B cell (primary cell): ENCODE data around the gene SYT17. TPM values are rescaled to one million over a fixed set of nuclear protein-coding genes. Genes with fewer than 3 reads are reported as not detected.

Experiments
- ATAC-seq: fragments of 200-7000 bp; cut with Tn5 transposase; one replicate; pipeline ENCODE4 v1.10.0; 2021; ENCODE audit warnings: low read depth, mild to moderate bottlenecking, moderate number of reproducible peaks, moderate library complexity
- CTCF ChIA-PET: fragments of 350-600 bp; sonication (Branson Sonifier 250); formaldehyde crosslinking; loops from one replicate; lab custom pipeline; 2021; ENCODE audit warnings: antibody characterized with exemption, inconsistent platforms; lab: Charles Lee
- POLR2A ChIA-PET: fragments of 350-600 bp; sonication (Branson Sonifier 250); formaldehyde crosslinking; loops from one replicate; lab custom pipeline; 2021; ENCODE audit warnings: antibody characterized with exemption; lab: Charles Lee
- DNase-seq: peaks from one replicate; pipeline ENCODE4 v3.0.0; 2013
- H2AFZ ChIP-seq: 2 replicates; pipeline ENCODE4 v1.6.1; 2012; ENCODE audit warnings: mild to moderate bottlenecking, low read depth, low read length; ENCODE audit not compliant: insufficient read depth, poor library complexity, severe bottlenecking
- H3K27ac ChIP-seq, 2 donors: 1 replicate in 1 of 2; 2 replicates in 1 of 2; pipeline ENCODE4 v1.5.1; 2012 to 2013; ENCODE audit warnings: low read length in 2 of 2, mild to moderate bottlenecking in 2 of 2, moderate library complexity in 1 of 2
- H3K27me3 ChIP-seq, 4 experiments: fragments of 200-600 bp in 1 of 4; sonication (generic) in 1 of 4; replicated peaks in 1 of 4; 1 replicate in 2 of 4; 2 replicates in 2 of 4; pipeline versions ENCODE4 v1.6.1 to v1.7.0; 2013 to 2016; ENCODE audit warnings: low read length in 3 of 4, mild to moderate bottlenecking in 2 of 4, mixed read lengths in 1 of 4, moderate library complexity in 1 of 4; ENCODE audit not compliant: insufficient read depth in 4 of 4, control insufficient read depth in 3 of 4; ENCODE audit errors: control extremely low read depth in 1 of 4
- H3K36me3 ChIP-seq, 2 experiments: replicated peaks in 1 of 2; 1 replicate in 1 of 2; 2 replicates in 1 of 2; pipeline versions ENCODE4 v1.6.1 to v1.7.1; 2013; ENCODE audit warnings: low read length in 1 of 2; ENCODE audit not compliant: insufficient read depth in 2 of 2, control insufficient read depth in 1 of 2; ENCODE audit errors: control extremely low read depth in 1 of 2, extremely low read depth in 1 of 2
- H3K4me1 ChIP-seq, 2 donors: fragments of 200-600 bp in 1 of 2; sonication (generic) in 1 of 2; 1 replicate in 1 of 2; 2 replicates in 1 of 2; pipeline versions ENCODE4 v1.5.1 to v1.6.1; 2013 to 2017; ENCODE audit warnings: low read length in 2 of 2; ENCODE audit not compliant: control insufficient read depth in 2 of 2, insufficient read depth in 2 of 2
- H3K4me2 ChIP-seq: replicated peaks from 2 replicates; pipeline ENCODE3; 2012; ENCODE audit warnings: mild to moderate bottlenecking, low read depth, low read length; ENCODE audit not compliant: poor library complexity, severe bottlenecking
- H3K4me3 ChIP-seq, 5 experiments: fragments of 200-600 bp in 1 of 5; sonication (generic) in 1 of 5; 1 replicate in 3 of 5; 2 replicates in 2 of 5; pipeline versions ENCODE4 v1.5.1 to v1.7.0; 2011 to 2016; ENCODE audit warnings: low read length in 4 of 5, mild to moderate bottlenecking in 4 of 5, low read depth in 2 of 5, control low read depth in 1 of 5, moderate library complexity in 1 of 5; ENCODE audit not compliant: insufficient read depth in 1 of 5; ENCODE audit errors: control extremely low read depth in 1 of 5, extremely low read depth in 1 of 5
- H3K79me2 ChIP-seq: fragments of 200-600 bp; sonication (generic); one replicate; pipeline ENCODE4 v1.6.0; 2016; ENCODE audit warnings: low read length; ENCODE audit not compliant: control insufficient read depth, insufficient read depth
- H3K9ac ChIP-seq: fragments of 200-600 bp; sonication (generic); 2 replicates; pipeline ENCODE4 v1.6.1; 2017; ENCODE audit warnings: mild to moderate bottlenecking, low read length, moderate library complexity
- H3K9me3 ChIP-seq, 3 donors: one replicate each; pipeline versions ENCODE4 v1.6.1 to v1.7.1; 2013; ENCODE audit warnings: low read length in 2 of 3; ENCODE audit not compliant: control insufficient read depth in 2 of 3, insufficient read depth in 1 of 3; ENCODE audit errors: control extremely low read depth in 1 of 3
- H4K20me1 ChIP-seq: 2 replicates; pipeline ENCODE4 v1.6.0; 2012; ENCODE audit warnings: mild to moderate bottlenecking, low read length; ENCODE audit not compliant: insufficient read depth, control insufficient read depth, poor library complexity, severe bottlenecking
- H3K27ac Mint-ChIP-seq: one replicate; pipeline ENCODE4 v1.8.0; 2021; ENCODE audit warnings: mixed read lengths
- H3K27me3 Mint-ChIP-seq: one replicate; pipeline ENCODE4 v1.8.0; 2021; ENCODE audit warnings: mixed read lengths
- H3K4me1 Mint-ChIP-seq: one replicate; pipeline ENCODE4 v1.8.0; 2021; ENCODE audit warnings: mixed read lengths
- H3K4me3 Mint-ChIP-seq: one replicate; pipeline ENCODE4 v1.8.0; 2021; ENCODE audit warnings: mixed read lengths
- H3K9me3 Mint-ChIP-seq: one replicate; pipeline ENCODE4 v1.8.0; 2022; ENCODE audit warnings: mixed read lengths; ENCODE audit not compliant: insufficient read depth
- CTCF ChIP-seq: fragments of 200-600 bp; IDR thresholded peaks from one replicate; pipeline ENCODE4 v1.8.0; 2022; ENCODE audit warnings: antibody characterized with exemption, mild to moderate bottlenecking
- EZH2 ChIP-seq: IDR thresholded peaks from 2 replicates; pipeline ENCODE4 v1.6.1; 2012; ENCODE audit warnings: borderline replicate concordance, low read depth, mild to moderate bottlenecking, moderate library complexity, low read length; ENCODE audit not compliant: insufficient read depth, poor library complexity, severe bottlenecking
- WGBS: methylation state at CpG from one replicate; pipeline ENCODE4 v1.1.5; 2013; ENCODE audit warnings: missing lambda C conversion rate; ENCODE audit not compliant: insufficient coverage; 5-methylcytosine and 5-hydroxymethylcytosine counted together
- intact Hi-C: fragments of 100-400 bp; cut with micrococcal nuclease; formaldehyde crosslinking; loops from one replicate; pipeline ENCODE4 v1.10.0; 2022
- polyA minus RNA-seq: library from RNA; depleted of rRNA, polyadenylated mRNA; stranded (reverse); fragments of >200 nt; gene quantifications from 2 replicates; pipeline ENCODE4 v1.2.3, GENCODE V29; 2012
- polyA plus RNA-seq: library from polyadenylated mRNA; depleted of rRNA; stranded (reverse); fragments of >200 nt; gene quantifications from 2 replicates; pipeline ENCODE4 v1.2.3, GENCODE V29; 2012
- total RNA-seq, 2 donors: library from RNA; stranded (reverse); fragments of 120-200 nt in 1 of 2; gene quantifications; 1 replicate in 1 of 2; 2 replicates in 1 of 2; pipeline versions ENCODE4 v1.2.3 to v1.2.4, GENCODE V29; 2013 to 2022

The SYT17 gene, protein sequence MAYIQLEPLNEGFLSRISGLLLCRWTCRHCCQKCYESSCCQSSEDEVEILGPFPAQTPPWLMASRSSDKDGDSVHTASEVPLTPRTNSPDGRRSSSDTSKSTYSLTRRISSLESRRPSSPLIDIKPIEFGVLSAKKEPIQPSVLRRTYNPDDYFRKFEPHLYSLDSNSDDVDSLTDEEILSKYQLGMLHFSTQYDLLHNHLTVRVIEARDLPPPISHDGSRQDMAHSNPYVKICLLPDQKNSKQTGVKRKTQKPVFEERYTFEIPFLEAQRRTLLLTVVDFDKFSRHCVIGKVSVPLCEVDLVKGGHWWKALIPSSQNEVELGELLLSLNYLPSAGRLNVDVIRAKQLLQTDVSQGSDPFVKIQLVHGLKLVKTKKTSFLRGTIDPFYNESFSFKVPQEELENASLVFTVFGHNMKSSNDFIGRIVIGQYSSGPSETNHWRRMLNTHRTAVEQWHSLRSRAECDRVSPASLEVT
- total RNA-seq (25.1 and 27.7 TPM in 2 replicates), polyA plus RNA-seq (19.8 and 24.9 TPM in 2 replicates), polyA minus RNA-seq (15.2 and 22.0 TPM in 2 replicates)
- 15.8 TPM for total RNA-seq (2013)

DNA sequence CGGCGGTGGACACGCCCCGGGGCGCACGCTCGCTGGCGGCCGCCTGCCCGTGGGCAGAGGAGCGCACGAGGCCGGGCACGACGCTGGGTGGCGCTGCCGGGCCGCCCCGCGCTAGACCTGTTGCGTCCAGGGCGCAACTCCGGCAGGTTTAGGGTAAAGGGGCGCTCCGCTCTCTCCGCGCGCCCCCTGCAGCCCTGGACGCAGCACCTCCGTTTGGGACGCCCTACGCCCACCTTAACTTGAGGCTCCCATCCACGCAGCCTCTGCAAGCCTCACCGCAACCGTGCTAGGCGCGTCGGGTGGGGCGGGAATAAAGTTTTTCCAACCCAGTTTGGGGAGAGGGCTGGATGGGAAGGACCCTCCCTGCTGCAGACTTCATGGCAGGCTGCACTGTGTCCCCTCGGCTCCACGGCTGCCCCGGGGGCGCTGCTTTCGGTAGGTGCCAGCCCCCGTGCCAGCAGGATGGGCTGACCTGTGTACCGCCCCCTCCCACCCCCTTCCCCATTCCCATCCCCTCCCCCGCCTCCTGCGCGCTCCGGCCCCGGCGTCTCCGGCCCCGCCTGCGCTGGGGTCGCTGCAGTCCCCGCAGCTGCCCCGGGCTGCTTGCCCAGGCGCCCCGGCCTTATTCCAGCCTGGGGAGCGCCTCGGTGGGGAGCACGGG lies at the start of gene SYT17:
TSS of gene SYT17 (plus strand) at position 531 of the 661 bp plus-strand sequence. CDS start 407 bp downstream, outside the sequence.
- 1% methylated on average over 59 of the region's 63 CpGs for WGBS
- intact Hi-C loops: loop anchor here (1.0 to 5.0 kb wide), 4 partner anchors 42 to 335 kb away; partner anchors contain the start of gene COQ7
- peaks cover 0 to 5% (median 0%) of the 10 kb centered on the region in 3 donors for H3K9me3 ChIP-seq
- ATAC-seq (peak; percentile 88), DNase-seq (peak; percentile 85)
- Mint-ChIP-seq H3K27me3 (peaks cover 11% of the 10 kb centered on the region), H3K9me3 (peaks cover 5% of the 10 kb centered on the region), H3K4me1 (peaks cover 30% of the 10 kb centered on the region), H3K27ac (peak within 1 kb of the TSS; percentile 81), H3K4me3 (peak within 1 kb of the TSS; percentile 85)
- TF ChIP-seq EZH2: no peak
- TF ChIP-seq CTCF: peak; percentile 82
- ChIA-PET CTCF (interaction anchor here (1.0 to 1.7 kb wide), 3 partner anchors 48 to 334 kb away, joined by 3 to 5 read pairs (median 3); no protein-coding TSS in a partner anchor), POLR2A (interaction anchor here (0.6 kb wide), 1 partner anchor 39 kb away, joined by 3 read pairs; no protein-coding TSS in a partner anchor)
- peak within 1 kb of the TSS; percentile 57 for H3K9ac ChIP-seq
- H4K20me1 ChIP-seq: no peaks in the 10 kb centered on the region
- H2AFZ ChIP-seq: peak within 1 kb of the TSS; percentile 72
- H3K27ac ChIP-seq: peak within 1 kb of the TSS in 1 of 2 donors; percentile 3
- H3K79me2 ChIP-seq: no peaks in the 10 kb centered on the region
- H3K4me3 ChIP-seq: peak within 1 kb of the TSS in 4 of 5 experiments; percentile 50 to 69 (median 59)
- H3K4me1 ChIP-seq: peaks cover 11 to 28% of the 10 kb centered on the region in 2 donors
- H3K36me3 ChIP-seq: no peaks in the 10 kb centered on the region
- H3K27me3 ChIP-seq: peaks cover 0 to 16% (median 0%) of the 10 kb centered on the region in 4 experiments
- peak within 1 kb of the TSS; percentile 90 for H3K4me2 ChIP-seq
